ENCODE data around the gene CRIM1. TPM values are rescaled to one million over a fixed set of nuclear protein-coding genes. Genes with fewer than 3 reads are reported as not detected.

The CRIM1 gene
- total RNA-seq, 1 experiment from 2014 or later, result 27.6 TPM

DNA sequence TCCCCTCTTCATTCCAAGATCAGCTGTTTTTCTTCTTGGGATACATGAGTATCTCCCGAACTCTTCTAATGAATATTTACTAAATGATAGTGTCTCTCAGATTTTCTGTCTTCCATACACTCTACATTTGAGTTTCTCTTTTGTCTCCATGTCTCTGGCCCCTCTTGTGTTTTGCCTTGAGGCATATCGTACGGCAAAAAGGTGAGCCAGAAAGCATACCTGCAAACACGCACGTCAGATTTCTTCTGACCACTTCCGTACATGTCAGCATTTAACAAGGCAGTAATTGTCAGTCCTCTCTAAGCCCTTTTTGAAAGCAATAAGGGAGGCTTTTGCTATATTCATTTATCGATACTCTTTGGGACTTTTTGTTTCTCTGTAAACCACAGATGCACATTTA is 160.0 kb downstream of the CRIM1 start:
- H2BK5ac ChIP-seq (ENCODE audit: insufficient read length, low read length), result no peak overlapping the region
- H3K9me3 Mint-ChIP-seq, result no peaks in the 10 kb centered on the region
- no peak overlapping the region for H3K4me2 ChIP-seq (ENCODE audit: insufficient read depth, insufficient read length, low read length)
- H3K14ac ChIP-seq (ENCODE audit: insufficient read depth, low read length), result no peak overlapping the region
- no peak overlapping the region for H3T11ph ChIP-seq (ENCODE audit: low read length)
- H4K8ac ChIP-seq (replicated peaks; ENCODE audit: insufficient read length, low read depth, low read length), result no peak overlapping the region
- no peak overlapping the region for H4K5ac ChIP-seq (ENCODE audit: insufficient read length, low read depth, low read length)
- H4K91ac ChIP-seq (ENCODE audit: insufficient read length, low read depth, low read length), result no peak overlapping the region
- H3K27me3 ChIP-seq (ENCODE audit: insufficient read depth, low read length), result no peaks in the 10 kb centered on the region
- H3K79me2 ChIP-seq (ENCODE audit: insufficient read depth, low read length), result no peaks in the 10 kb centered on the region
- TF ChIP-seq, protein P1, sequence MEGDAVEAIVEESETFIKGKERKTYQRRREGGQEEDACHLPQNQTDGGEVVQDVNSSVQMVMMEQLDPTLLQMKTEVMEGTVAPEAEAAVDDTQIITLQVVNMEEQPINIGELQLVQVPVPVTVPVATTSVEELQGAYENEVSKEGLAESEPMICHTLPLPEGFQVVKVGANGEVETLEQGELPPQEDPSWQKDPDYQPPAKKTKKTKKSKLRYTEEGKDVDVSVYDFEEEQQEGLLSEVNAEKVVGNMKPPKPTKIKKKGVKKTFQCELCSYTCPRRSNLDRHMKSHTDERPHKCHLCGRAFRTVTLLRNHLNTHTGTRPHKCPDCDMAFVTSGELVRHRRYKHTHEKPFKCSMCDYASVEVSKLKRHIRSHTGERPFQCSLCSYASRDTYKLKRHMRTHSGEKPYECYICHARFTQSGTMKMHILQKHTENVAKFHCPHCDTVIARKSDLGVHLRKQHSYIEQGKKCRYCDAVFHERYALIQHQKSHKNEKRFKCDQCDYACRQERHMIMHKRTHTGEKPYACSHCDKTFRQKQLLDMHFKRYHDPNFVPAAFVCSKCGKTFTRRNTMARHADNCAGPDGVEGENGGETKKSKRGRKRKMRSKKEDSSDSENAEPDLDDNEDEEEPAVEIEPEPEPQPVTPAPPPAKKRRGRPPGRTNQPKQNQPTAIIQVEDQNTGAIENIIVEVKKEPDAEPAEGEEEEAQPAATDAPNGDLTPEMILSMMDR (conservative IDR thresholded peaks at IDR 0.05), result no peak
- H3K23me2 ChIP-seq (ENCODE audit: insufficient read length, low read depth, low read length, poor library complexity, severe bottlenecking), result no peaks in the 10 kb centered on the region
- H3K9ac ChIP-seq (ENCODE audit: extremely low read depth, insufficient read length, low read length), result no peak overlapping the region
- no peak overlapping the region for H3K27ac ChIP-seq (ENCODE audit: insufficient read length, low read depth, low read length)
- no peaks in the 10 kb centered on the region for H3K4me1 Mint-ChIP-seq
- no peak overlapping the region for H2AK5ac ChIP-seq (ENCODE audit: insufficient read length, low read length)
- H3K9me3 ChIP-seq (ENCODE audit: control insufficient read depth, low read depth, low read length), result no peaks in the 10 kb centered on the region
- H3K4me3 Mint-ChIP-seq, result no peak overlapping the region
- H2BK15ac ChIP-seq (ENCODE audit: low read depth, low read length), result no peak overlapping the region
- H3K36me3 Mint-ChIP-seq (ENCODE audit: insufficient read depth in 1 of 3, low read depth in 3 of 3), result peaks cover 15 to 84% (median 70%) of the 10 kb centered on the region in 3 experiments
- H2BK20ac ChIP-seq (ENCODE audit: low read depth, low read length, poor library complexity, severe bottlenecking), result no peak overlapping the region
- H3K23ac ChIP-seq (ENCODE audit: insufficient read length, low read depth, low read length), result no peak overlapping the region
- H3K79me1 ChIP-seq (ENCODE audit: insufficient read depth, low read depth, low read length, poor library complexity, severe bottlenecking), result no peaks in the 10 kb centered on the region
- no peak for DNase-seq
- no peaks in the 10 kb centered on the region for H3K27me3 Mint-ChIP-seq (ENCODE audit: low read depth)
- no peak overlapping the region for H3K56ac ChIP-seq (ENCODE audit: insufficient read length, low read depth, low read length)
- no peak overlapping the region for H2BK120ac ChIP-seq (ENCODE audit: low read depth, low read length, poor library complexity, severe bottlenecking)
- no peak overlapping the region for H2BK12ac ChIP-seq (ENCODE audit: insufficient read length, low read depth, low read length)
- H4K20me1 ChIP-seq (ENCODE audit: control insufficient read depth, insufficient read depth, insufficient read length), result no peaks in the 10 kb centered on the region
- H2AFZ ChIP-seq (ENCODE audit: low read length), result no peak overlapping the region
- H3K27ac Mint-ChIP-seq, result peak overlapping the region in 1 of 3 experiments; percentile 34; a peak in 2 of 7 replicates
- H3K4me1 ChIP-seq (ENCODE audit: insufficient read depth, low read length), result no peaks in the 10 kb centered on the region
- no peak overlapping the region for H3K4ac ChIP-seq (ENCODE audit: low read depth, low read length)
- no CpG with 5 or more reads among the region's 7 CpGs for WGBS (ENCODE audit: extremely low coverage, insufficient read length, low lambda C conversion rate)
- no peak overlapping the region for H3K18ac ChIP-seq (ENCODE audit: insufficient read length, low read depth, low read length)
